ENCODE results near the gene POLR2L.

GRCh38 chr11:858762-859339, 16.5 kb upstream of the POLR2L start:
- no peak for TF ChIP-seq TARDBP (CRISPR knock-in tag; IDR thresholded peaks at IDR 0.05)
- no peak for TF ChIP-seq MAZ (IDR thresholded peaks at IDR 0.05; ENCODE audit: borderline replicate concordance, low read depth, low read length)
- no peak for TF ChIP-seq MAZ (CRISPR knock-in tag; IDR thresholded peaks at IDR 0.05; ENCODE audit: low read depth)
- TF ChIP-seq ETS1 (CRISPR knock-in tag; IDR thresholded peaks at IDR 0.05) = no peak
- no peak for TF ChIP-seq CTCF (CRISPR knock-in tag; IDR thresholded peaks at IDR 0.05)
- TF ChIP-seq ZNF530 (CRISPR knock-in tag; IDR thresholded peaks at IDR 0.05; ENCODE audit: low read depth) = no peak
- TF ChIP-seq SRF (IDR thresholded peaks at IDR 0.05; ENCODE audit: low read depth, low read length) = no peak
- TF ChIP-seq GMEB1 (CRISPR knock-in tag; IDR thresholded peaks at IDR 0.05; ENCODE audit: borderline replicate concordance) = no peak
- no peak for TF ChIP-seq CBX5 (CRISPR knock-in tag; IDR thresholded peaks at IDR 0.05; ENCODE audit: borderline replicate concordance)
- no peak for TF ChIP-seq ARHGAP35 (CRISPR knock-in tag; IDR thresholded peaks at IDR 0.05; ENCODE audit: borderline replicate concordance)
- TF ChIP-seq EZH2 (conservative IDR thresholded peaks at IDR 0.05; ENCODE audit: low read depth, low read length) = no peak
- TF ChIP-seq POLR2AphosphoS5 (IDR thresholded peaks at IDR 0.05; ENCODE audit: low read depth, low read length) = no peak
- TF ChIP-seq EP300 (IDR thresholded peaks at IDR 0.05; ENCODE audit: low read depth in 2 of 2, low read length in 2 of 2) = no peak
- no peak for TF ChIP-seq EP300 (CRISPR knock-in tag; IDR thresholded peaks at IDR 0.05; ENCODE audit: borderline replicate concordance)
